HG02973 (cell line): ENCODE measurements around the gene CCDC141.

Source experiments
- ATAC-seq: cut with Tn5 transposase; IDR thresholded peaks from one replicate; pipeline ENCODE4 v1.9.1; 2021; ENCODE audit warnings: moderate library complexity; ENCODE audit not compliant: unreplicated experiment

Gene CCDC141

GRCh38 chr2:178874529-178875240, 175.3 kb downstream of the CCDC141 start:
- no peak for ATAC-seq

GRCh38 chr2:178873912-178874311, 176.0 kb downstream of the CCDC141 start:
- no peak for ATAC-seq

GRCh38 chr2:178871536-178871935, 178.4 kb downstream of the CCDC141 start:
- no peak for ATAC-seq

- no peak for ATAC-seq
Observed at GRCh38 chr2:178870703-178871102, 179.2 kb downstream of the CCDC141 start.

- ATAC-seq = no peak
Observed at GRCh38 chr2:178865999-178866398, 183.9 kb downstream of the CCDC141 start.

GRCh38 chr2:178865146-178865936, 184.6 kb downstream of the CCDC141 start:
- ATAC-seq = no peak

- ATAC-seq = no peak
Observed at GRCh38 chr2:178863856-178864620, 185.9 kb downstream of the CCDC141 start.

- no peak for ATAC-seq
Observed at GRCh38 chr2:178863130-178863855, 186.6 kb downstream of the CCDC141 start.

- ATAC-seq = no peak
Observed at GRCh38 chr2:178860551-178860950, 189.4 kb downstream of the CCDC141 start.

GRCh38 chr2:178859730-178860129, 190.2 kb downstream of the CCDC141 start:
- ATAC-seq = no peak

GRCh38 chr2:178858896-178859625, 190.9 kb downstream of the CCDC141 start:
- no peak for ATAC-seq

- ATAC-seq = no peak
Observed at GRCh38 chr2:178855151-178855550, 194.8 kb downstream of the CCDC141 start.

- ATAC-seq = no peak
Observed at GRCh38 chr2:178848335-178848734, 201.6 kb downstream of the CCDC141 start.

- ATAC-seq = no peak
Observed at GRCh38 chr2:178846458-178846802, 203.5 kb downstream of the CCDC141 start.

- no peak for ATAC-seq
Observed at GRCh38 chr2:178845566-178846457, 204.1 kb downstream of the CCDC141 start.

- ATAC-seq = no peak
Observed at GRCh38 chr2:178844701-178845100, 205.2 kb downstream of the CCDC141 start.

- no peak for ATAC-seq
Observed at GRCh38 chr2:178844269-178844668, 205.7 kb downstream of the CCDC141 start.

GRCh38 chr2:178843697-178844096, 206.2 kb downstream of the CCDC141 start:
- no peak for ATAC-seq

GRCh38 chr2:178836807-178837206, 213.1 kb downstream of the CCDC141 start:
- ATAC-seq = no peak
